ENCODE measurements around the gene C13orf46. TPM values are rescaled to one million over a fixed set of nuclear protein-coding genes. Genes with fewer than 3 reads are reported as not detected.

The C13orf46 gene
- total and polyA plus RNA-seq, 10 donors: 0.09 to 4.2 (median 1.2) TPM

- no peak overlapping the region for H3K4me3 ChIP-seq
- no peaks in the 10 kb centered on the region for H3K9me3 ChIP-seq
- no peak for TF ChIP-seq POLR2A (IDR thresholded peaks at IDR 0.05)
- peak in 1 of 3 donors; percentile 63 for TF ChIP-seq POLR2AphosphoS5 (IDR thresholded peaks at IDR 0.05)
- DNase-seq: peak; percentile 57
- 81 to 97% (median 93%) methylated on average over 15 to 38 of the region's 38 CpGs for WGBS, 5 donors
- H3K4me1 ChIP-seq: peaks cover 0 to 25% (median 7%) of the 10 kb centered on the region in 6 donors
- H3K27ac ChIP-seq: peak overlapping the region in 1 of 8 donors; percentile 72
- H3K27me3 ChIP-seq (replicated peaks in 1 of 7): no peaks in the 10 kb centered on the region
- intact Hi-C loops (cut with DNase I; ENCODE audit: low total_unique reads): no loop called here
- peaks cover 0 to 94% (median 47%) of the 10 kb centered on the region in 6 donors for H3K36me3 ChIP-seq
These were observed 22.4 kb upstream of the C13orf46 start for GRCh38 chr13:113996081-113996911.

- Histone ChIP-seq H3K4me3 (no peak overlapping the region), H3K36me3 (peaks cover 0 to 94% (median 52%) of the 10 kb centered on the region in 6 donors), H3K27ac (no peak overlapping the region), H3K4me1 (peaks cover 0 to 29% (median 7%) of the 10 kb centered on the region in 6 donors), H3K9me3 (no peaks in the 10 kb centered on the region), H3K27me3 (replicated peaks in 1 of 7) (no peaks in the 10 kb centered on the region)
- DNase-seq: peak; percentile 62
- intact Hi-C loops (cut with DNase I; ENCODE audit: low total_unique reads): no loop called here
- TF ChIP-seq POLR2AphosphoS5 (IDR thresholded peaks at IDR 0.05) (peak in 1 of 3 donors; percentile 50), POLR2A (IDR thresholded peaks at IDR 0.05) (no peak)
- WGBS, 5 donors: 92 to 98% (median 92%) methylated on average over 22 to 23 of the region's 23 CpGs
These were observed 21.2 kb upstream of the C13orf46 start for GRCh38 chr13:113995051-113995601.

GRCh38 chr13:113992276-113993005, 18.6 kb upstream of the C13orf46 start:
- DNase-seq: no peak

GRCh38 chr13:113991676-113992179, 17.9 kb upstream of the C13orf46 start:
- no peaks in the 10 kb centered on the region for H3K9me3 ChIP-seq
- intact Hi-C loops (cut with DNase I; ENCODE audit: low total_unique reads): no loop called here
- no peak for DNase-seq
- H3K4me1 ChIP-seq: peaks cover 0 to 4% (median 0%) of the 10 kb centered on the region in 6 donors
- WGBS, 5 donors: 88 to 95% (median 93%) methylated on average over 11 of the region's 11 CpGs
- no peaks in the 10 kb centered on the region for H3K27me3 ChIP-seq (replicated peaks in 1 of 7)
- no peak overlapping the region for H3K27ac ChIP-seq
- H3K36me3 ChIP-seq: peaks cover 0 to 70% (median 49%) of the 10 kb centered on the region in 6 donors
- no peak for TF ChIP-seq POLR2A (IDR thresholded peaks at IDR 0.05)
- no peak for TF ChIP-seq CTCF (IDR thresholded peaks at IDR 0.05 in 8 of 11, conservative IDR thresholded peaks at IDR 0.05 in 3 of 11)
- TF ChIP-seq POLR2AphosphoS5 (IDR thresholded peaks at IDR 0.05): no peak
- H3K4me3 ChIP-seq: no peak overlapping the region

More at GRCh38 chr13:113992276-113993005, 18.6 kb upstream of the C13orf46 start:
- no peaks in the 10 kb centered on the region for H3K27me3 ChIP-seq (replicated peaks in 1 of 7)
- TF ChIP-seq POLR2AphosphoS5 (IDR thresholded peaks at IDR 0.05) (peak in 1 of 3 donors; percentile 30), CTCF (IDR thresholded peaks at IDR 0.05 in 8 of 11, conservative IDR thresholded peaks at IDR 0.05 in 3 of 11) (no peak)
- peaks cover 0 to 8% (median 0%) of the 10 kb centered on the region in 6 donors for H3K4me1 ChIP-seq
- WGBS, 5 donors: 91 to 95% (median 95%) methylated on average over 21 of the region's 21 CpGs
- no peaks in the 10 kb centered on the region for H3K9me3 ChIP-seq
- H3K4me3 ChIP-seq: no peak overlapping the region
- peaks cover 0 to 77% (median 50%) of the 10 kb centered on the region in 6 donors for H3K36me3 ChIP-seq
- intact Hi-C loops (cut with DNase I; ENCODE audit: low total_unique reads): no loop called here
- H3K27ac ChIP-seq: no peak overlapping the region
